Stomach smooth muscle (tissue), 2 donors: ENCODE measurements around the gene CILP2.

Source experiments
- H3K27ac ChIP-seq: one replicate; pipeline ENCODE4 v1.7.0; 2013; ENCODE audit warnings: mild to moderate bottlenecking, low read length, inconsistent platforms
- H3K27me3 ChIP-seq, 2 donors: one replicate each; pipeline ENCODE4 v1.7.0; 2013; ENCODE audit warnings: low read length in 2 of 2; ENCODE audit not compliant: insufficient read depth in 2 of 2, control insufficient read depth in 1 of 2
- H3K36me3 ChIP-seq, 2 donors: one replicate each; pipeline ENCODE4 v1.7.0; 2013; ENCODE audit warnings: low read length in 2 of 2; ENCODE audit not compliant: control insufficient read depth in 2 of 2, insufficient read depth in 2 of 2
- H3K4me1 ChIP-seq: one replicate; pipeline ENCODE4 v1.7.0; 2013; ENCODE audit warnings: low read length; ENCODE audit not compliant: control insufficient read depth, insufficient read depth
- H3K4me3 ChIP-seq, 2 donors: one replicate each; pipeline ENCODE4 v1.7.0; 2013; ENCODE audit warnings: low read length in 2 of 2
- H3K9ac ChIP-seq, 2 donors: one replicate each; pipeline ENCODE4 v1.7.0; 2013; ENCODE audit warnings: low read length in 2 of 2, mild to moderate bottlenecking in 1 of 2
- H3K9me3 ChIP-seq, 2 donors: one replicate each; pipeline ENCODE4 v1.7.0; 2013; ENCODE audit warnings: low read length in 2 of 2; ENCODE audit not compliant: control insufficient read depth in 2 of 2
- donor health status: healthy.
- donor health status: Pancreatic carcinoma.

Gene CILP2

GRCh38 chr19:19507354-19507753, 30.7 kb upstream of the CILP2 start:
- H3K4me1 ChIP-seq = peaks cover 8% of the 10 kb centered on the region
- no peak overlapping the region for H3K9ac ChIP-seq
- H3K36me3 ChIP-seq = peaks cover 11 to 21% of the 10 kb centered on the region in 2 donors
- H3K27me3 ChIP-seq = no peaks in the 10 kb centered on the region
- no peaks in the 10 kb centered on the region for H3K9me3 ChIP-seq
- H3K27ac ChIP-seq = no peak overlapping the region
- no peak overlapping the region for H3K4me3 ChIP-seq

GRCh38 chr19:19508217-19508616, 29.8 kb upstream of the CILP2 start:
- Histone ChIP-seq H3K9me3 (no peaks in the 10 kb centered on the region), H3K4me1 (peaks cover 5% of the 10 kb centered on the region), H3K27me3 (no peaks in the 10 kb centered on the region), H3K27ac (no peak overlapping the region), H3K4me3 (no peak overlapping the region), H3K36me3 (peaks cover 8 to 15% of the 10 kb centered on the region in 2 donors), H3K9ac (no peak overlapping the region)

- H3K27ac ChIP-seq = no peak overlapping the region
Measured at GRCh38 chr19:19510432-19510831, 27.6 kb upstream of the CILP2 start.

GRCh38 chr19:19513682-19514081, 24.4 kb upstream of the CILP2 start:
- Histone ChIP-seq H3K9ac (peak overlapping the region; percentile 42 to 65), H3K27me3 (no peaks in the 10 kb centered on the region), H3K9me3 (no peaks in the 10 kb centered on the region), H3K4me3 (peak overlapping the region; percentile 67 to 68), H3K27ac (no peak overlapping the region), H3K4me1 (peaks cover 24% of the 10 kb centered on the region), H3K36me3 (no peaks in the 10 kb centered on the region)

More at GRCh38 chr19:19510432-19510831, 27.6 kb upstream of the CILP2 start:
- H3K9me3 ChIP-seq = no peaks in the 10 kb centered on the region
- H3K9ac ChIP-seq = no peak overlapping the region
- H3K27me3 ChIP-seq = no peaks in the 10 kb centered on the region
- H3K4me3 ChIP-seq = no peak overlapping the region
- peaks cover 5% of the 10 kb centered on the region in 2 donors for H3K36me3 ChIP-seq
- H3K4me1 ChIP-seq = peaks cover 7% of the 10 kb centered on the region

GRCh38 chr19:19514215-19514657, 23.8 kb upstream of the CILP2 start:
- H3K36me3 ChIP-seq = peaks cover 0 to under 1% of the 10 kb centered on the region in 2 donors
- H3K27me3 ChIP-seq = no peaks in the 10 kb centered on the region
- H3K4me3 ChIP-seq = peak overlapping the region; percentile 67 to 68
- no peaks in the 10 kb centered on the region for H3K9me3 ChIP-seq
- H3K4me1 ChIP-seq = peaks cover 27% of the 10 kb centered on the region
- H3K9ac ChIP-seq = peak overlapping the region; percentile 42 to 65
- no peak overlapping the region for H3K27ac ChIP-seq

- Histone ChIP-seq H3K9ac (peak within 1 kb of the TSS; percentile 90 to 94), H3K27ac (peak within 1 kb of the TSS; percentile 76), H3K36me3 (peaks cover 0 to 5% of the 10 kb centered on the region in 2 donors), H3K27me3 (no peaks in the 10 kb centered on the region), H3K4me3 (peak within 1 kb of the TSS; percentile 90 to 92), H3K9me3 (no peaks in the 10 kb centered on the region), H3K4me1 (peaks cover 33% of the 10 kb centered on the region)
Measured at GRCh38 chr19:19514881-19515641, 23.0 kb upstream of the CILP2 start, which contains the start of gene TSSK6. TSS of gene TSSK6 (minus strand) at chr19:19515548. CDS start at chr19:19515427, 121 bp downstream.

- Histone ChIP-seq H3K9me3 (no peaks in the 10 kb centered on the region), H3K4me1 (peaks cover 34% of the 10 kb centered on the region), H3K27me3 (no peaks in the 10 kb centered on the region), H3K4me3 (peak within 1 kb of the TSS; percentile 90 to 92), H3K27ac (peak within 1 kb of the TSS; percentile 76), H3K36me3 (peaks cover 4 to 10% of the 10 kb centered on the region in 2 donors), H3K9ac (peak within 1 kb of the TSS; percentile 90 to 94)
Measured at GRCh38 chr19:19515642-19516519, 22.2 kb upstream of the CILP2 start, which contains the start of gene NDUFA13. TSS of gene NDUFA13 (plus strand) at chr19:19516225. CDS start at chr19:19516239, 14 bp downstream.

GRCh38 chr19:19517235-19517619, 20.8 kb upstream of the CILP2 start:
- no peaks in the 10 kb centered on the region for H3K27me3 ChIP-seq
- peaks cover 34% of the 10 kb centered on the region for H3K4me1 ChIP-seq
- no peak overlapping the region for H3K27ac ChIP-seq
- H3K36me3 ChIP-seq = peaks cover 6 to 10% of the 10 kb centered on the region in 2 donors
- H3K4me3 ChIP-seq = peak overlapping the region; percentile 90 to 92
- H3K9me3 ChIP-seq = no peaks in the 10 kb centered on the region
- no peak overlapping the region for H3K9ac ChIP-seq

GRCh38 chr19:19520989-19521388, 17.1 kb upstream of the CILP2 start:
- Histone ChIP-seq H3K36me3 (peaks cover 10 to 15% of the 10 kb centered on the region in 2 donors), H3K27ac (no peak overlapping the region)

GRCh38 chr19:19523177-19523576, 14.9 kb upstream of the CILP2 start:
- H3K27me3 ChIP-seq = no peaks in the 10 kb centered on the region
- H3K4me1 ChIP-seq = peaks cover 10% of the 10 kb centered on the region
- H3K9ac ChIP-seq = no peak overlapping the region
- H3K9me3 ChIP-seq = no peaks in the 10 kb centered on the region
- no peak overlapping the region for H3K4me3 ChIP-seq
- H3K36me3 ChIP-seq = peaks cover 18 to 24% of the 10 kb centered on the region in 2 donors
- H3K27ac ChIP-seq = no peak overlapping the region

More at GRCh38 chr19:19520989-19521388, 17.1 kb upstream of the CILP2 start:
- Histone ChIP-seq H3K9ac (no peak overlapping the region), H3K27me3 (no peaks in the 10 kb centered on the region), H3K4me1 (peaks cover 24% of the 10 kb centered on the region), H3K4me3 (no peak overlapping the region), H3K9me3 (no peaks in the 10 kb centered on the region)
